Measurements from ENCODE around the gene GAS7. TPM values are rescaled to one million over a fixed set of nuclear protein-coding genes. Genes with fewer than 3 reads are reported as not detected.

The GAS7 gene
- total RNA-seq, 1 experiment from 2014 or later = 12.3 TPM

DNA sequence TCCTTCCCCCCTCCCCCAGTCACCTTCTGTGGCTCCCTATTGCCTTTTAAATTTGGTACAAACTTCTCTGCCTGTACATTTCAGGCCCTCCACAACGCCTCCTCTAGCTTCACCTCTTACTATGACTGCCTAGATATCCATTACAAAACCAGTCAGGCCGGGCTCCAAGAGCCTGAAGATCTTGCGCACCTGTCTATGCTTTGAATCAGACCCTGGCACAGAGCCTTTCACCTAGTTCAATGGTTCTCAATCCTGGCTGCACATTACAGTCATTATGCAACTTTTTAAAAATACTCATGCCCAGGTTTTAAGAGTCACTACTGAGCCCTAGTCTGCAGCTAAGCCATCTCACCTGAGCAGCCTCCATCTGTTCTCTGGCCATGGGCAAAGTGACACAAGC, 1.6 kb upstream of the GAS7 start:
- DNase-seq (ENCODE audit: low spot score) = no peak
- POLR2A ChIA-PET = no interaction called here
- H3K36me3 Mint-ChIP-seq = peaks cover 16% of the 10 kb centered on the region

GRCh38 chr17:10197721-10198508, 491 bp downstream of the GAS7 start:
- peak overlapping the region; percentile 68 for H3K4me3 Mint-ChIP-seq
- peaks cover 50% of the 10 kb centered on the region for H3K27me3 Mint-ChIP-seq (ENCODE audit: low read depth)
- H3K27ac Mint-ChIP-seq = no peak overlapping the region
- H3K9me3 Mint-ChIP-seq = peaks cover 26% of the 10 kb centered on the region
- POLR2A ChIA-PET = interaction anchor here (0.6 to 1.2 kb wide), 3 partner anchors 11 to 94 kb away, joined by 4 to 6 read pairs (median 4); no protein-coding TSS in a partner anchor
- ATAC-seq = peak; percentile 61
- TF ChIP-seq, protein P1, sequence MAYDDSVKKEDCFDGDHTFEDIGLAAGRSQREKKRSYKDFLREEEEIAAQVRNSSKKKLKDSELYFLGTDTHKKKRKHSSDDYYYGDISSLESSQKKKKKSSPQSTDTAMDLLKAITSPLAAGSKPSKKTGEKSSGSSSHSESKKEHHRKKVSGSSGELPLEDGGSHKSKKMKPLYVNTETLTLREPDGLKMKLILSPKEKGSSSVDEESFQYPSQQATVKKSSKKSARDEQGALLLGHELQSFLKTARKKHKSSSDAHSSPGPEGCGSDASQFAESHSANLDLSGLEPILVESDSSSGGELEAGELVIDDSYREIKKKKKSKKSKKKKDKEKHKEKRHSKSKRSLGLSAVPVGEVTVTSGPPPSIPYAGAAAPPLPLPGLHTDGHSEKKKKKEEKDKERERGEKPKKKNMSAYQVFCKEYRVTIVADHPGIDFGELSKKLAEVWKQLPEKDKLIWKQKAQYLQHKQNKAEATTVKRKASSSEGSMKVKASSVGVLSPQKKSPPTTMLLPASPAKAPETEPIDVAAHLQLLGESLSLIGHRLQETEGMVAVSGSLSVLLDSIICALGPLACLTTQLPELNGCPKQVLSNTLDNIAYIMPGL (CRISPR knock-in tag; IDR thresholded peaks at IDR 0.05) = 0 out of 2 replicates have a peak, but pooled peaks have one; percentile 38
- TF ChIP-seq FOXP1 (CRISPR knock-in tag; IDR thresholded peaks at IDR 0.05; ENCODE audit: borderline replicate concordance) = no peak
- no peak for TF ChIP-seq ZNF416 (CRISPR knock-in tag; IDR thresholded peaks at IDR 0.05)
- TF ChIP-seq ZNF423 (CRISPR knock-in tag; IDR thresholded peaks at IDR 0.05) = peak; percentile 64
- no peak for TF ChIP-seq ETV6 (CRISPR knock-in tag; IDR thresholded peaks at IDR 0.05)
- TF ChIP-seq SP1 (CRISPR knock-in tag; conservative IDR thresholded peaks at IDR 0.05) = no peak
- no peak for TF ChIP-seq ZNF121 (CRISPR knock-in tag; IDR thresholded peaks at IDR 0.05)
- peak; percentile 47 for DNase-seq (ENCODE audit: low spot score)
- CTCF ChIA-PET = interaction anchor here (0.5 to 1.3 kb wide), 9 partner anchors 9 to 444 kb away, joined by 3 to 9 read pairs (median 4); no protein-coding TSS in a partner anchor
- peaks cover 4% of the 10 kb centered on the region; the same call in 1 of the 2 replicates for H3K4me1 Mint-ChIP-seq
- peaks cover 23% of the 10 kb centered on the region for H3K36me3 Mint-ChIP-seq

More for the DNA sequence above, 1.6 kb upstream of the GAS7 start:
- CTCF ChIA-PET = interaction anchor here (0.5 kb wide), 1 partner anchor 455 kb away, joined by 3 read pairs; no protein-coding TSS in a partner anchor
- peaks cover 24% of the 10 kb centered on the region for H3K9me3 Mint-ChIP-seq
- H3K27ac Mint-ChIP-seq = no peak overlapping the region
- no peak for TF ChIP-seq ZNF263 (CRISPR knock-in tag; IDR thresholded peaks at IDR 0.05; ENCODE audit: low read depth)
- TF ChIP-seq ZNF416 (CRISPR knock-in tag; IDR thresholded peaks at IDR 0.05) = no peak
- no peak for TF ChIP-seq TEAD1 (CRISPR knock-in tag; IDR thresholded peaks at IDR 0.05)
- peak overlapping the region; percentile 48 for H3K4me3 Mint-ChIP-seq
- ATAC-seq = no peak
- peaks cover 45% of the 10 kb centered on the region for H3K27me3 Mint-ChIP-seq (ENCODE audit: low read depth)
- peaks cover 4% of the 10 kb centered on the region; the same call in 1 of the 2 replicates for H3K4me1 Mint-ChIP-seq

- peaks cover 50% of the 10 kb centered on the region for H3K27me3 Mint-ChIP-seq (ENCODE audit: low read depth)
- ATAC-seq (peak; percentile 5; the same call in 1 of the 2 replicates), DNase-seq (ENCODE audit: low spot score) (no peak)
- peaks cover 25% of the 10 kb centered on the region for H3K9me3 Mint-ChIP-seq
- H3K4me3 Mint-ChIP-seq = peak overlapping the region; percentile 68
- H3K4me1 Mint-ChIP-seq = peaks cover 4% of the 10 kb centered on the region; the same call in 1 of the 2 replicates
- peaks cover 23% of the 10 kb centered on the region for H3K36me3 Mint-ChIP-seq
- ChIA-PET CTCF (no interaction called here), POLR2A (no interaction called here)
- TF ChIP-seq, protein P2, sequence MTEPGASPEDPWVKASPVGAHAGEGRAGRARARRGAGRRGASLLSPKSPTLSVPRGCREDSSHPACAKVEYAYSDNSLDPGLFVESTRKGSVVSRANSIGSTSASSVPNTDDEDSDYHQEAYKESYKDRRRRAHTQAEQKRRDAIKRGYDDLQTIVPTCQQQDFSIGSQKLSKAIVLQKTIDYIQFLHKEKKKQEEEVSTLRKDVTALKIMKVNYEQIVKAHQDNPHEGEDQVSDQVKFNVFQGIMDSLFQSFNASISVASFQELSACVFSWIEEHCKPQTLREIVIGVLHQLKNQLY (CRISPR knock-in tag; IDR thresholded peaks at IDR 0.05) = no peak
- TF ChIP-seq, protein P3, sequence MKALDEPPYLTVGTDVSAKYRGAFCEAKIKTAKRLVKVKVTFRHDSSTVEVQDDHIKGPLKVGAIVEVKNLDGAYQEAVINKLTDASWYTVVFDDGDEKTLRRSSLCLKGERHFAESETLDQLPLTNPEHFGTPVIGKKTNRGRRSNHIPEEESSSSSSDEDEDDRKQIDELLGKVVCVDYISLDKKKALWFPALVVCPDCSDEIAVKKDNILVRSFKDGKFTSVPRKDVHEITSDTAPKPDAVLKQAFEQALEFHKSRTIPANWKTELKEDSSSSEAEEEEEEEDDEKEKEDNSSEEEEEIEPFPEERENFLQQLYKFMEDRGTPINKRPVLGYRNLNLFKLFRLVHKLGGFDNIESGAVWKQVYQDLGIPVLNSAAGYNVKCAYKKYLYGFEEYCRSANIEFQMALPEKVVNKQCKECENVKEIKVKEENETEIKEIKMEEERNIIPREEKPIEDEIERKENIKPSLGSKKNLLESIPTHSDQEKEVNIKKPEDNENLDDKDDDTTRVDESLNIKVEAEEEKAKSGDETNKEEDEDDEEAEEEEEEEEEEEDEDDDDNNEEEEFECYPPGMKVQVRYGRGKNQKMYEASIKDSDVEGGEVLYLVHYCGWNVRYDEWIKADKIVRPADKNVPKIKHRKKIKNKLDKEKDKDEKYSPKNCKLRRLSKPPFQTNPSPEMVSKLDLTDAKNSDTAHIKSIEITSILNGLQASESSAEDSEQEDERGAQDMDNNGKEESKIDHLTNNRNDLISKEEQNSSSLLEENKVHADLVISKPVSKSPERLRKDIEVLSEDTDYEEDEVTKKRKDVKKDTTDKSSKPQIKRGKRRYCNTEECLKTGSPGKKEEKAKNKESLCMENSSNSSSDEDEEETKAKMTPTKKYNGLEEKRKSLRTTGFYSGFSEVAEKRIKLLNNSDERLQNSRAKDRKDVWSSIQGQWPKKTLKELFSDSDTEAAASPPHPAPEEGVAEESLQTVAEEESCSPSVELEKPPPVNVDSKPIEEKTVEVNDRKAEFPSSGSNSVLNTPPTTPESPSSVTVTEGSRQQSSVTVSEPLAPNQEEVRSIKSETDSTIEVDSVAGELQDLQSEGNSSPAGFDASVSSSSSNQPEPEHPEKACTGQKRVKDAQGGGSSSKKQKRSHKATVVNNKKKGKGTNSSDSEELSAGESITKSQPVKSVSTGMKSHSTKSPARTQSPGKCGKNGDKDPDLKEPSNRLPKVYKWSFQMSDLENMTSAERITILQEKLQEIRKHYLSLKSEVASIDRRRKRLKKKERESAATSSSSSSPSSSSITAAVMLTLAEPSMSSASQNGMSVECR (CRISPR knock-in tag; IDR thresholded peaks at IDR 0.05; ENCODE audit: borderline replicate concordance) = no peak
- TF ChIP-seq NFATC4 (CRISPR knock-in tag; IDR thresholded peaks at IDR 0.05) (no peak), NFE2L1 (CRISPR knock-in tag; IDR thresholded peaks at IDR 0.05) (no peak), ATF1 (CRISPR knock-in tag; IDR thresholded peaks at IDR 0.05) (no peak), FOXJ3 (CRISPR knock-in tag; IDR thresholded peaks at IDR 0.05; ENCODE audit: borderline replicate concordance) (no peak), ZNF121 (CRISPR knock-in tag; IDR thresholded peaks at IDR 0.05) (no peak), AFF4 (CRISPR knock-in tag; IDR thresholded peaks at IDR 0.05; ENCODE audit: borderline replicate concordance) (no peak), FOXP1 (CRISPR knock-in tag; IDR thresholded peaks at IDR 0.05; ENCODE audit: borderline replicate concordance) (no peak), ZMAT4 (CRISPR knock-in tag; IDR thresholded peaks at IDR 0.05) (no peak)
- TF ChIP-seq, protein P4, sequence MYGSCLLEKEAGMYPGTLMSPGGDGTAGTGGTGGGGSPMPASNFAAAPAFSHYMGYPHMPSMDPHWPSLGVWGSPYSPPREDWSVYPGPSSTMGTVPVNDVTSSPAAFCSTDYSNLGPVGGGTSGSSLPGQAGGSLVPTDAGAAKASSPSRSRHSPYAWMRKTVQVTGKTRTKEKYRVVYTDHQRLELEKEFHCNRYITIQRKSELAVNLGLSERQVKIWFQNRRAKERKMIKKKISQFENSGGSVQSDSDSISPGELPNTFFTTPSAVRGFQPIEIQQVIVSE (CRISPR knock-in tag; IDR thresholded peaks at IDR 0.05; ENCODE audit: borderline replicate concordance) = no peak
- H3K27ac Mint-ChIP-seq = no peak overlapping the region
These were observed 1.1 kb downstream of the GAS7 start for GRCh38 chr17:10197362-10197720.

Measured in WTC11 (cell line).